ENCODE data around the gene KNL1.
A peak's percentile ranks its signal among the peaks of the same experiment; 100 is the strongest.

KNL1 gene

DNA sequence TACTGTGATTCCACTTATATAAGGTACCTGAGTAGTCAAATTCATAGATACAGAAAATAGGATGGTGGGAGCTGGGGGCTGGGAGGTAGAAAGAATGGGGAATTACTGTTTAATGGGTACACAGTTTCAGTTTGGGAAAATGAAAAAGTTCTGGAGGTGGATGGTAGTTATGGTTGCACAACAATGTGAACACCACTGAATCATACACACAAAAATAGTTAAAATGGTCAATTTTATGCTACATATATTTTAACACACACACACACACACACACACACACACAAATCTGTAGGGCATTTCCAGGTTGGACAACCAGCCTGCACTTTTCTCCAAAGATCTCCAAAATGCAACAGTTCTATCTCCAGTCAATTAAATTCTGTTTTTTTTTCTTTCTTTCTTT, 30.6 kb upstream of the KNL1 start:
- Histone ChIP-seq H3K4me3 (ENCODE audit: severe bottlenecking) (no peak overlapping the region), H3K27ac (ENCODE audit: poor library complexity, severe bottlenecking) (no peak overlapping the region), H3K9me3 (ENCODE audit: severe bottlenecking) (no peaks in the 10 kb centered on the region), H3K4me1 (ENCODE audit: insufficient read depth, poor library complexity, severe bottlenecking) (peaks cover 9% of the 10 kb centered on the region), H3K36me3 (ENCODE audit: low read depth) (peaks cover 16% of the 10 kb centered on the region), H3K27me3 (ENCODE audit: insufficient read depth, poor library complexity, severe bottlenecking) (no peaks in the 10 kb centered on the region)
- no peak for DNase-seq (ENCODE audit: low spot score)
- TF ChIP-seq, protein P1, sequence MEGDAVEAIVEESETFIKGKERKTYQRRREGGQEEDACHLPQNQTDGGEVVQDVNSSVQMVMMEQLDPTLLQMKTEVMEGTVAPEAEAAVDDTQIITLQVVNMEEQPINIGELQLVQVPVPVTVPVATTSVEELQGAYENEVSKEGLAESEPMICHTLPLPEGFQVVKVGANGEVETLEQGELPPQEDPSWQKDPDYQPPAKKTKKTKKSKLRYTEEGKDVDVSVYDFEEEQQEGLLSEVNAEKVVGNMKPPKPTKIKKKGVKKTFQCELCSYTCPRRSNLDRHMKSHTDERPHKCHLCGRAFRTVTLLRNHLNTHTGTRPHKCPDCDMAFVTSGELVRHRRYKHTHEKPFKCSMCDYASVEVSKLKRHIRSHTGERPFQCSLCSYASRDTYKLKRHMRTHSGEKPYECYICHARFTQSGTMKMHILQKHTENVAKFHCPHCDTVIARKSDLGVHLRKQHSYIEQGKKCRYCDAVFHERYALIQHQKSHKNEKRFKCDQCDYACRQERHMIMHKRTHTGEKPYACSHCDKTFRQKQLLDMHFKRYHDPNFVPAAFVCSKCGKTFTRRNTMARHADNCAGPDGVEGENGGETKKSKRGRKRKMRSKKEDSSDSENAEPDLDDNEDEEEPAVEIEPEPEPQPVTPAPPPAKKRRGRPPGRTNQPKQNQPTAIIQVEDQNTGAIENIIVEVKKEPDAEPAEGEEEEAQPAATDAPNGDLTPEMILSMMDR (IDR thresholded peaks at IDR 0.05; ENCODE audit: poor library complexity, severe bottlenecking): no peak
- no peak for ATAC-seq (ENCODE audit: low read depth)

DNA sequence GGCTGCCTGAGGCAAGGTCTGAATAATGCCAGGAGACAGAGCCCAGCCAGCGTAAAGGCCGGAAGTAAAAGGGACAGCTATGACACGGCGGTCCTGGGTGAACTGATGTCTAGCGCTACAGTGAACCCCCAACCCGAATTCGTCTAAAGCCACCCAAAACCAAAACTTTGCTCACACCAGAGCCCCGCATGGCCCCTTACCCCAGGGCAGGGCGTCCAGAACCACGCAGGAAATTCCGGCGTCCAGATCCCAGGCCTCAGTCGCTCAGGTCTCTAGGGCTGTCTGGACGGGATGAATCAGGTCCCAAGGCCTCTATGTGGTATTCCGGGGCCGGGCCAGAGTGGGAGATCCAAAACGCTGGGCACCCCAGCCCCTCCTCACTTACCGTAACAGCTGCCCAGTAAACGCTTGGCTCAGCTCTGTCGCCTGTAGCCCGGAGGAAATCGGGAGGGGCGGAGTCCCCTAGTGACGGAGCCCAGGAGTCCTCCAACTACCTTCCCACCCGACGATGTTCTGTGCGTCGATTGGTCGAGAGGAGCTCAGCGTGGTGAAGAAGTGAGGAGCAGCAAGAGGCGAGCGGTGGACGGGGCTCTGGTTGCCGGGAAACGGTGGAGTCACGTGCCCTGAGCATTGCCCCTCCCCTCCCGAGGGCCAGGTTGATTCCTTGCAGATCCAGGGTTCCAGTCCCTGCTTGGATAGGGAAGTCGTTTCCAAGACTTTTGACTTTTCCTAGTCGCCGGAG, 29.3 kb upstream of the KNL1 start, which contains the start of gene CCDC32:
Gene CCDC32 (minus strand): TSS at position 452 of the 742 bp plus-strand sequence. CDS start 2,027 bp downstream, outside the sequence.
- H3K27me3 ChIP-seq (ENCODE audit: insufficient read depth, poor library complexity, severe bottlenecking): no peaks in the 10 kb centered on the region
- TF ChIP-seq, protein P1 (IDR thresholded peaks at IDR 0.05; ENCODE audit: poor library complexity, severe bottlenecking): no peak

DNA sequence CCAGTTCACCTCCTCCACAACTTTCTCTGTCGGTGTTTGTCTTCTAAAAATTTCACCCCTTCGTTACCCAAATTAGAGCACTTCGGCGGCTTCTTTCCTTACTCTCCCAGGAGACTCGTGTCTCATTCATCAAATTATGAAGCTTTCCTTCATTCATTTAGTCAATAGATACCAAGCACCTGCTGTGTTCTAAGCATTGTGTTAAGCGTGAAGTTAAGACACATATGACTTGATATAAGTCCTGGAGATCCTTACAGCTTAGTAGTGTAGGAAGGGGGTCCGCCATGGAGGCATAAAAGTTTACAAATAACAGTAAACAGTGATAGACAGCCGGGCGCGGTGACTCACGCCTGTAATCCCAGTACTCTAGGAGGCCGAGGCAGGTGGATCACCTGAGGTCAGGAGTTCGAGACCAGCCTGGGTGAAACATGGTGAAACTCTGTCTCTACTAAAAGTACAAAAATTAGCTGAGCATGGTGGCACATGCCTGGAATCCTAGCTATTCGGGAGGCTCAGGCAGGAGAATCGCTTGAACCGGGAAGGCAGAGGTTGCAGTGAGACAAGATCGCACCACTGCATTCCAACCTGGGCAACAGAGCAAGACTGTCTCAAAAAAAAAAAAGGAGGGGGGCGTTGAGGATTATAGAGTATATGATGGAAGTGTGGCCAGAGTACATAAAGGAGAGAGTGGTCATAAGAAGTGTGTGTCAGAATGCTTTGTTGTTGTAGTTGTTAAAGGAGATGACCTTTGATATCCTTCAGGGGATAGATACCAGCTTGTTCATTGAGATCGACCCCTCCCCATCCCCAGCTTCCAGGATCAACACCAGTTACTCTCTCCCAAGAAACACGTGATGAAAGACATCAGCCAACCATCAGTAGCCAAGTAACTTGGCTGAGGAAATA, 28.5 kb upstream of the KNL1 start:
- H3K4me1 ChIP-seq (ENCODE audit: insufficient read depth, poor library complexity, severe bottlenecking): peaks cover 13% of the 10 kb centered on the region
- TF ChIP-seq, protein P1 (IDR thresholded peaks at IDR 0.05; ENCODE audit: poor library complexity, severe bottlenecking): no peak

More for the DNA sequence above, 29.3 kb upstream of the KNL1 start, which contains the start of gene CCDC32:
- peaks cover 14% of the 10 kb centered on the region for H3K36me3 ChIP-seq (ENCODE audit: low read depth)
- peaks cover 9% of the 10 kb centered on the region for H3K4me1 ChIP-seq (ENCODE audit: insufficient read depth, poor library complexity, severe bottlenecking)
- ATAC-seq (ENCODE audit: low read depth): peak; percentile 97
- H3K27ac ChIP-seq (ENCODE audit: poor library complexity, severe bottlenecking): peak within 1 kb of the TSS; percentile 72
- H3K9me3 ChIP-seq (ENCODE audit: severe bottlenecking): no peaks in the 10 kb centered on the region
- DNase-seq (ENCODE audit: low spot score): peak; percentile 100
- H3K4me3 ChIP-seq (ENCODE audit: severe bottlenecking): peak within 1 kb of the TSS; percentile 80

DNA sequence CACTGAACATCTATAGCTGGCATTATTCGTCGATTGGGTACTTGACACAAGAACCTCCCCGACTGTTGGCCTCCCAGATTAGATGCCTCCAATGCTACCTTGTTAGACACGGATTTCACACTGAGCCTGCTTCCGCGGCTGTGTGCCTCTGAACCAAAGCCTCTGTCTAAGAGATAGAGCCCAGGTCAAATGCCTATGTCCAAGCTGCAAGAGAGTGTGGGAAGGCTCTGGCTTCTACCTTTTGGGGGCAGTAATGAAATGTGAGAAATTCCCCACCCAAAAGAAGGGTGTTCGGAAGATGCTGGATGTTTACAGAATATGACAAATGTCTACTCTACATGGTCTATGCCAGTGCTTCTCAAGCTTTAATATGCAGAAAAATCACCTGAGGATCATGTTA, 26.9 kb upstream of the KNL1 start:
- peaks cover 14% of the 10 kb centered on the region for H3K4me1 ChIP-seq (ENCODE audit: insufficient read depth, poor library complexity, severe bottlenecking)
- DNase-seq (ENCODE audit: low spot score) (no peak), ATAC-seq (ENCODE audit: low read depth) (no peak)
- H3K36me3 ChIP-seq (ENCODE audit: low read depth): peaks cover 17% of the 10 kb centered on the region
- TF ChIP-seq, protein P1 (IDR thresholded peaks at IDR 0.05; ENCODE audit: poor library complexity, severe bottlenecking): peak; percentile 44
- no peak overlapping the region for H3K4me3 ChIP-seq (ENCODE audit: severe bottlenecking)
- no peaks in the 10 kb centered on the region for H3K9me3 ChIP-seq (ENCODE audit: severe bottlenecking)
- no peak overlapping the region for H3K27ac ChIP-seq (ENCODE audit: poor library complexity, severe bottlenecking)
- H3K27me3 ChIP-seq (ENCODE audit: insufficient read depth, poor library complexity, severe bottlenecking): no peaks in the 10 kb centered on the region

More for the DNA sequence above, 28.5 kb upstream of the KNL1 start:
- DNase-seq (ENCODE audit: low spot score) (no peak), ATAC-seq (ENCODE audit: low read depth) (peak; percentile 1; the same call in 1 of the 3 replicates)
- peak overlapping the region; percentile 80 for H3K4me3 ChIP-seq (ENCODE audit: severe bottlenecking)
- H3K27me3 ChIP-seq (ENCODE audit: insufficient read depth, poor library complexity, severe bottlenecking): no peaks in the 10 kb centered on the region
- H3K27ac ChIP-seq (ENCODE audit: poor library complexity, severe bottlenecking): peak overlapping the region; percentile 72
- H3K36me3 ChIP-seq (ENCODE audit: low read depth): peaks cover 9% of the 10 kb centered on the region
- H3K9me3 ChIP-seq (ENCODE audit: severe bottlenecking): no peaks in the 10 kb centered on the region

Measured in RWPE2 (cell line).